IMR-90 (cell line): ENCODE data around the gene GRAMD1B. TPM values are rescaled to one million over a fixed set of nuclear protein-coding genes. Genes with fewer than 3 reads are reported as not detected.

Experiments used
- ATAC-seq: fragments of 200-7000 bp; cut with Tn5 transposase; 2 replicates; pipeline ENCODE4 v1.9.1; 2020; ENCODE audit warnings: low read depth, mild to moderate bottlenecking, moderate library complexity
- BruUV-seq: library from RNA; stranded (reverse); fragments of 400-500 nt; replicated peaks from 2 replicates; lab custom pipeline; 2021; lab: Mats Ljungman, UMichigan
- CTCF ChIA-PET: fragments of 300-600 bp; formaldehyde crosslinking; extraction: SDS; loops from one replicate; lab custom pipeline; 2021; ENCODE audit warnings: antibody characterized with exemption; lab: Yijun Ruan, JAX
- POLR2A ChIA-PET: fragments of 300-600 bp; sonication (Branson Sonifier 250); formaldehyde crosslinking; loops from one replicate; lab custom pipeline; 2022; ENCODE audit warnings: antibody characterized with exemption; ENCODE audit not compliant: unreplicated experiment; lab: Charles Lee
- DNase-seq: peaks from one replicate; pipeline ENCODE4 v3.0.0; 2013
- H2AFZ ChIP-seq: replicated peaks from 2 replicates; pipeline ENCODE3; 2013; ENCODE audit warnings: low read length, mild to moderate bottlenecking; ENCODE audit not compliant: poor library complexity
- H2AK5ac ChIP-seq: 2 replicates; pipeline ENCODE4 v1.6.1; 2013; ENCODE audit warnings: low read depth, low read length, inconsistent platforms
- H2AK9ac ChIP-seq: replicated peaks from 2 replicates; pipeline ENCODE3; 2013; ENCODE audit warnings: mild to moderate bottlenecking, low read depth, low read length, moderate library complexity; ENCODE audit not compliant: poor library complexity
- H2BK120ac ChIP-seq: 2 replicates; pipeline ENCODE4 v1.6.1; 2013; ENCODE audit warnings: low read depth, low read length, inconsistent platforms
- H2BK15ac ChIP-seq: 3 replicates; pipeline ENCODE4 v1.6.1; 2013; ENCODE audit warnings: low read depth, low read length, inconsistent platforms
- H2BK20ac ChIP-seq: 2 replicates; pipeline ENCODE4 v1.6.1; 2013; ENCODE audit warnings: low read depth, mild to moderate bottlenecking, inconsistent platforms, low read length, moderate library complexity
- H2BK5ac ChIP-seq: 2 replicates; pipeline ENCODE4 v1.6.1; 2013; ENCODE audit warnings: mild to moderate bottlenecking, low read depth, low read length, inconsistent platforms; ENCODE audit not compliant: poor library complexity, severe bottlenecking
- H3K14ac ChIP-seq: replicated peaks from 2 replicates; pipeline ENCODE4 v1.6.1; 2013; ENCODE audit warnings: low read depth, low read length, inconsistent platforms
- H3K18ac ChIP-seq: 2 replicates; pipeline ENCODE4 v1.6.1; 2013; ENCODE audit warnings: low read depth, low read length, control low read depth
- H3K23ac ChIP-seq: 2 replicates; pipeline ENCODE4 v1.6.1; 2013; ENCODE audit warnings: low read depth, low read length, inconsistent platforms
- H3K27ac ChIP-seq: 2 replicates; pipeline ENCODE4 v1.5.1; 2013; ENCODE audit warnings: mild to moderate bottlenecking, control low read depth, low read length; ENCODE audit not compliant: insufficient read depth
- H3K27me3 ChIP-seq: 2 replicates; pipeline ENCODE4 v1.6.1; 2013; ENCODE audit warnings: low read length; ENCODE audit not compliant: control insufficient read depth, insufficient read depth
- H3K36me3 ChIP-seq: 2 replicates; pipeline ENCODE4 v1.6.1; 2013; ENCODE audit warnings: low read length, mixed read lengths; ENCODE audit not compliant: control insufficient read depth, insufficient read depth
- H3K4ac ChIP-seq: 2 replicates; pipeline ENCODE4 v1.6.1; 2013; ENCODE audit warnings: low read depth, low read length, inconsistent platforms
- H3K4me1 ChIP-seq: 2 replicates; pipeline ENCODE4 v1.6.1; 2013; ENCODE audit warnings: low read length, mixed read lengths; ENCODE audit not compliant: control insufficient read depth, insufficient read depth
- H3K4me2 ChIP-seq: 2 replicates; pipeline ENCODE4 v1.6.1; 2013; ENCODE audit warnings: low read depth, mild to moderate bottlenecking, control low read depth, low read length, moderate library complexity
- H3K4me3 ChIP-seq: 2 replicates; pipeline ENCODE4 v1.5.1; 2013; ENCODE audit warnings: low read depth, mild to moderate bottlenecking, control low read depth, low read length, moderate library complexity; ENCODE audit not compliant: insufficient read depth
- H3K56ac ChIP-seq: 2 replicates; pipeline ENCODE4 v1.6.1; 2013; ENCODE audit warnings: low read length, inconsistent platforms; ENCODE audit not compliant: insufficient read depth; ENCODE audit errors: extremely low read depth
- H3K79me1 ChIP-seq, 2 experiments: 2 replicates each; pipeline ENCODE4 v1.6.1; 2013; ENCODE audit warnings: low read length in 2 of 2, inconsistent platforms in 1 of 2, low read depth in 1 of 2
- H3K9ac ChIP-seq: 2 replicates; pipeline ENCODE4 v1.6.1; 2013; ENCODE audit warnings: low read depth, low read length, control low read depth
- H3K9me1 ChIP-seq: 2 replicates; pipeline ENCODE4 v1.6.1; 2013; ENCODE audit warnings: low read length, inconsistent platforms; ENCODE audit not compliant: insufficient read depth
- H3K9me3 ChIP-seq: 2 replicates; pipeline ENCODE4 v1.6.1; 2013; ENCODE audit warnings: low read length; ENCODE audit not compliant: control insufficient read depth, insufficient read depth
- H4K20me1 ChIP-seq: 2 replicates; pipeline ENCODE4 v1.6.1; 2013; ENCODE audit warnings: low read length, inconsistent platforms; ENCODE audit not compliant: insufficient read depth
- H4K5ac ChIP-seq: 2 replicates; pipeline ENCODE4 v1.6.1; 2013; ENCODE audit warnings: mild to moderate bottlenecking, low read depth, low read length, control low read depth
- H4K8ac ChIP-seq, 2 experiments: 2 replicates each; pipeline ENCODE4 v1.6.1; 2013; ENCODE audit warnings: low read depth in 2 of 2, low read length in 2 of 2, control low read depth in 1 of 2, inconsistent platforms in 1 of 2
- H4K91ac ChIP-seq: 2 replicates; pipeline ENCODE4 v1.6.1; 2013; ENCODE audit warnings: low read depth, low read length, inconsistent platforms; ENCODE audit not compliant: insufficient read depth
- CEBPB ChIP-seq: IDR thresholded peaks from 2 replicates; pipeline ENCODE4 v1.6.1; 2012; ENCODE audit warnings: low read depth, low read length, improper control_type of control experiment
- CHD1 ChIP-seq: IDR thresholded peaks from 2 replicates; pipeline ENCODE4 v1.6.1; 2012; ENCODE audit warnings: low read depth, low read length, improper control_type of control experiment
- CTCF ChIP-seq: conservative IDR thresholded peaks from 2 replicates; pipeline ENCODE4 v1.5.1; 2012; ENCODE audit warnings: mild to moderate bottlenecking, low read depth, low read length, improper control_type of control experiment
- FOS ChIP-seq: fragments of 150-350 bp; IDR thresholded peaks from 2 replicates; pipeline ENCODE4 v1.6.1; 2016; ENCODE audit warnings: low read depth, low read length
- MAFK ChIP-seq: IDR thresholded peaks from 2 replicates; pipeline ENCODE4 v1.6.1; 2012; ENCODE audit warnings: low read depth, low read length, improper control_type of control experiment
- MAZ ChIP-seq: IDR thresholded peaks from 2 replicates; pipeline ENCODE4 v1.6.1; 2012; ENCODE audit warnings: low read depth, mild to moderate bottlenecking, low read length, improper control_type of control experiment, moderate library complexity, borderline replicate concordance
- MXI1 ChIP-seq: IDR thresholded peaks from 2 replicates; pipeline ENCODE4 v1.6.1; 2012; ENCODE audit warnings: low read depth, mild to moderate bottlenecking, low read length, moderate library complexity, borderline replicate concordance
- NFE2L2 ChIP-seq: fragments of 150-350 bp; IDR thresholded peaks from 2 replicates; pipeline ENCODE4 v1.6.1; 2016; ENCODE audit warnings: low read depth, mild to moderate bottlenecking, low read length
- POLR2A ChIP-seq: IDR thresholded peaks from 2 replicates; pipeline ENCODE4 v1.6.1; 2012; ENCODE audit warnings: mild to moderate bottlenecking, low read depth, low read length
- SMC3 ChIP-seq: fragments of 150-350 bp; IDR thresholded peaks from 2 replicates; pipeline ENCODE4 v1.6.1; 2016; ENCODE audit warnings: low read depth, mild to moderate bottlenecking, antibody characterized with exemption, low read length, moderate library complexity
- USF2 ChIP-seq: fragments of 150-350 bp; IDR thresholded peaks from 2 replicates; pipeline ENCODE4 v1.6.1; 2017; ENCODE audit warnings: mild to moderate bottlenecking, antibody characterized with exemption, low read length, low read depth
- WGBS, 2 experiments: methylation state at CpG; one replicate each; pipeline versions ENCODE4 v1.1.5 to v1.1.7; 2013; ENCODE audit warnings: missing lambda C conversion rate in 2 of 2; ENCODE audit not compliant: insufficient read length in 1 of 2; ENCODE audit errors: extremely low coverage in 2 of 2; 5-methylcytosine and 5-hydroxymethylcytosine counted together
- dilution Hi-C: fragments of 300-500 bp; cut with HindIII; formaldehyde crosslinking; loops from one replicate; pipeline ENCODE4 v1.14.3; 2018; ENCODE audit warnings: low sequenced_read_pairs; ENCODE audit not compliant: unreplicated experiment
- in situ Hi-C: fragments of 300-500 bp; cut with MboI; formaldehyde crosslinking; loops from 3 replicates; pipeline ENCODE4 v1.14.3; 2019; ENCODE audit warnings: low sequenced_read_pairs, inconsistent platforms, mixed read lengths
- intact Hi-C: fragments of 100-400 bp; cut with micrococcal nuclease; formaldehyde crosslinking; loops from 2 replicates; pipeline ENCODE4 v1.10.0; 2022
- polyA plus RNA-seq, 3 experiments: library from polyadenylated mRNA; depleted of rRNA; stranded (reverse); fragments of >200 nt; gene quantifications; 2 replicates each; pipeline ENCODE4 v1.2.3, GENCODE V29; 2012; ENCODE audit warnings: low replicate concordance in 1 of 3
- total RNA-seq: library from RNA; depleted of rRNA; stranded (reverse); fragments of >200 nt; gene quantifications from 2 replicates; pipeline ENCODE4 v1.2.3, GENCODE V29; 2012

The GRAMD1B gene
- total and polyA plus RNA-seq, 2 of the 4 experiments (the other 2 are of a cell fraction), result 7.1 to 7.2 TPM

DNA sequence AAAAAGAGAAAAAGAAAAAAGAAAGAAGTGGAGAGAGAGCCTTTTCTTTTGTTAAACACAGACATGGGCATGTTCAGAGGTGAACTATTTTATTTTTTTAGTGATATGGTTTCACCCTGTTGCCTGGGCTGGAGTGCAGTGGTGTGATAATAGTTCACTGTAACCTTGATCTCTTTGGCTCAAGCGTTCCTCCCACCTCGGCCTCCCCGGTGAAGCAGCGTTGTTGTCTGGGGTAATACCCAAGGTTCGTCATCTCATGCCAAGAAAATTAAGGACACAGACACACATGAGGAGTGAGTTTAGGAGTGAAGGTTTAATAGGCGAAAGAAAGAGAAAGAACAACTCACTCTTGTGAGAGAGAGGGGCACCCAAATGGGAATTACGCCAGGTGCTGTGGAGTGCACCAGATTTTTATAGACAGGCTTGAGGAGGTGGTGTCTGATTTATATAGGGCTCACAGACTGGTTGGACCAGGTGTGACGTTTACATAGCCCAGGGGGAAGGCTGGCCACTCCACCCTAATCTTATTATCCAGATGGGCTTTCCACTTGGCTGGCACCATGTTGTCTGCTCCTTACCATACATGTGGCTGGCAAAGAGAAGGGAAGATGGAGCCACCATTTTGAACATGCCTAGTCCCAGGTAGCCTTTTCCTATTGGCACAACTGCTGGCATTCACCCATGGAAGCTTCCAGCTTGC is 42.3 kb downstream of the GRAMD1B start:
- CTCF ChIA-PET, result no interaction called here
- no peak overlapping the region for H3K4ac ChIP-seq
- H3K56ac ChIP-seq, result no peak overlapping the region
- H3K23ac ChIP-seq, result no peak overlapping the region
- H2AK9ac ChIP-seq, result no peak overlapping the region
- no CpG with 5 or more reads among the region's 8 CpGs for WGBS, 2 experiments
- intact Hi-C loops (loop anchor here (10.0 kb wide), 1 partner anchor 448 kb away; no protein-coding TSS in a partner anchor), dilution Hi-C loops (no loop called here), in situ Hi-C loops (loop anchor here (10.0 kb wide), 1 partner anchor 368 kb away; no protein-coding TSS in a partner anchor)
- no peaks in the 10 kb centered on the region for H3K36me3 ChIP-seq
- POLR2A ChIA-PET, result no interaction called here
- no peak overlapping the region for H4K91ac ChIP-seq
- H3K9ac ChIP-seq, result no peak overlapping the region
- peak overlapping the region; percentile 8 for H2BK5ac ChIP-seq
- no peak overlapping the region for H3K18ac ChIP-seq
- H3K27ac ChIP-seq, result no peak overlapping the region
- no peak overlapping the region for H3K14ac ChIP-seq
- no peak overlapping the region for H4K5ac ChIP-seq
- H3K4me3 ChIP-seq, result no peak overlapping the region
- TF ChIP-seq NFE2L2 (no peak), SMC3 (no peak), CTCF (no peak), MAFK (no peak), MAZ (no peak), POLR2A (no peak), USF2 (no peak), FOS (no peak), CHD1 (no peak), CEBPB (no peak), MXI1 (no peak)
- H3K9me3 ChIP-seq, result no peaks in the 10 kb centered on the region
- ATAC-seq, result no peak
- H3K27me3 ChIP-seq, result no peaks in the 10 kb centered on the region
- peaks cover 33 to 49% of the 10 kb centered on the region in 2 experiments for H3K79me1 ChIP-seq
- no peak overlapping the region for H3K4me2 ChIP-seq
- peak overlapping the region; percentile 29; the same call in 1 of the 2 replicates for H2AK5ac ChIP-seq
- peaks cover 15% of the 10 kb centered on the region for H3K9me1 ChIP-seq
- DNase-seq, result no peak
- H3K4me1 ChIP-seq, result peaks cover 13% of the 10 kb centered on the region
- no TSS peak for BruUV-seq
- peak overlapping the region; percentile 12; the same call in 1 of the 2 replicates for H2BK20ac ChIP-seq
- no peak overlapping the region for H2AFZ ChIP-seq
- no peaks in the 10 kb centered on the region for H4K20me1 ChIP-seq
- no peak overlapping the region for H4K8ac ChIP-seq
- 0 out of 3 replicates have a peak overlapping the region, but pooled peaks have one; percentile 32 for H2BK15ac ChIP-seq
- H2BK120ac ChIP-seq, result peak overlapping the region; percentile 29; the same call in 1 of the 2 replicates
